Measurements from ENCODE around the gene SV2C. TPM values are rescaled to one million over a fixed set of nuclear protein-coding genes. Genes with fewer than 3 reads are reported as not detected.
"Not testable (repeated sequence)": the region's sequence is repeated elsewhere in the genome, so short reads cannot be mapped to it uniquely, and the experiment has no call there.

Gene SV2C
- total RNA-seq, 2 experiments from 2014 or later: 0.20 to 0.26 TPM

DNA sequence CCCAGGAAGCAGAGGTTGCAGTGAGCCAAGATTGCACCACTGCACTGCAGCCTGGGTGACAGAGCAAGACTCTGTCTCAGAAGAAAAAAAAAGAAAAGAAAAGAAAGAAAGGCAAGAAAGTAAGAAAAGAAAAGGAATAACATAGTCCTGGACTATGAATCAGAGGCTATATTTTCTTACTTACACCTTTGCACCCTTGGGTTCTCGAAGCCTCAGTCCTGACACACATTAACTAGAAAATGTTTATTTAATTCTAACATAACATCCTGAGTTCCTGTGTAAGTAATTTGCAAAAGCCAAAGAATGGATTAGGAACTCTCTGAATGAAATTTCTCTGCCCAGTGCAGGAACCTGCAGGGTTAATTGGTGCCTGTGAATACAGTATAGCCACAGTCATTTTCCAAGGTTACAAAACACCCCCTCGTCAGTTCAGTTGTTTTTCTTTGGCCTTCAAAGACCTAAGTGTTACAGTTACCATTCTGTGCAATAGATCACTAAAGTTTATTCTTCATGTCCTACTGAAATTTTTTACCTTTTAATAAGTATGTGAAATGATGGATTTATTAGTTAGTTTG lies 147.6 kb downstream of the SV2C start:
- no peak overlapping the region for H3K27ac Mint-ChIP-seq
- no peak for DNase-seq
- ATAC-seq: no peak
- no peaks in the 10 kb centered on the region for H3K36me3 Mint-ChIP-seq
- H3K9me3 Mint-ChIP-seq (ENCODE audit: low read depth): no peaks in the 10 kb centered on the region
- no peaks in the 10 kb centered on the region for H3K4me1 Mint-ChIP-seq
- H3K27me3 Mint-ChIP-seq: peaks cover 9% of the 10 kb centered on the region
- CTCF ChIA-PET: no interaction called here
- H3K4me3 Mint-ChIP-seq: no peak overlapping the region

DNA sequence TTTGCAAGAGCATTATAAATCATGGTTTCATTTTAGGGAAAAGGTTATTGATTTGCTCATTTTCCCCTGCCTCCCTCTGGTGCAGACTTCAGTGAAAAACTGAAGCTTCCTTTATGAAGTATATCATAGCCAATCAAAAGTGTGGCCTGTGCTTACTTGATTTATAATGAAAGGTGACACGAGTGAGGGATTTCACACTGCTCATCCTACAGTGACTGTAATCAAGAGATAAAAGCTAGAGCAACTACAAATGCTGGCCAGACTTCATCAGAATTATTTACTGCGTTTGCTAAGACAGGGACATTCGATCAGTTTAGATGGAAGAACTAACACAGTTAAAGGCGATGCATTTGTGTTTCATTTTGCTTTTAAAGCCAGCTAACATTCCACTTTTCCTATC lies 151.5 kb downstream of the SV2C start:
- Mint-ChIP-seq H3K4me1 (no peaks in the 10 kb centered on the region), H3K27ac (no peak overlapping the region), H3K27me3 (peaks cover 5% of the 10 kb centered on the region), H3K9me3 (ENCODE audit: low read depth) (no peaks in the 10 kb centered on the region), H3K4me3 (no peak overlapping the region), H3K36me3 (no peaks in the 10 kb centered on the region)
- DNase-seq (no peak), ATAC-seq (no peak)
- CTCF ChIA-PET: interaction anchor here (0.7 kb wide), 1 partner anchor 321 kb away, joined by 4 read pairs; no protein-coding TSS in a partner anchor

DNA sequence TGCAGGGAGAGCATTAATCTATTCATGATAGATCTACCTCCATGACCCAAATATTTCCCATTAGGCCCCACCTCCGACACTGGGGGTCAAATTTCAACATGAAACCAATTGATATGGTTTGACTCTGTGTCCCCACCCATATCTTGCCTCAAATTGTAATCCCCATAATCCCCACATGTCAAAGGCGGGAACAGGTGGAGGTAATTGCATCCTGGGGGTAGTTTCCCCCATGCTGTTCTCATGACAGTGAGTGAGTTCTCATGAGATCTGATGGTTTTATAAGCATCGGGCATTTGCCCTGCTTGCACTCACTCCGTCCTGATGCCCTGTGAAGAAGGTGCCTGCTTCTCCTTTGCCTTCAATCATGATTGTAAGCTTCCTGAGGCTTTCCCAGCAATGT lies 153.5 kb downstream of the SV2C start:
- no peak for DNase-seq
- H3K27me3 Mint-ChIP-seq: peaks cover 5% of the 10 kb centered on the region
- ATAC-seq: no peak
- H3K9me3 Mint-ChIP-seq (ENCODE audit: low read depth): no peaks in the 10 kb centered on the region
- H3K4me1 Mint-ChIP-seq: no peaks in the 10 kb centered on the region
- CTCF ChIA-PET: no interaction called here
- no peak overlapping the region for H3K27ac Mint-ChIP-seq
- no peaks in the 10 kb centered on the region for H3K36me3 Mint-ChIP-seq
- no peak overlapping the region for H3K4me3 Mint-ChIP-seq

DNA sequence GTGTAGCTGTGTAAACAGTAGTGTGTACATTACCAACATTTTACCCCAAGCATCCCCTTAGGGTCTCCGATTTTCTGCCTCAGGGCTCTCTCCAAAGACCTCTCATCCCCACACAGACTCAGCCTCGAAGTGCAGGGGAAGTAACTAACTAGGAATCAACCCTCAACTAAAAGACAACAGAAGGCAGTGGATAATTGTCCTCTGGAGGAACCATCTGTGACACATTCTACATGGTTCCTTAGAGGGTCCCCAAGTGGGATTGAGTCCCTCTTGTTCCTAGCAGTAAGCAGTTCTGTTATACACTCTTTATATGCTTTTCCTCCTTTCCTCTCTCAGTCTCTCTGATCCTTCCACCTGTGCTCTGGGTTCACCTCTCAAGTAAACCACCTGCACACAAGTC lies 157.2 kb downstream of the SV2C start:
- H3K4me1 Mint-ChIP-seq: peaks cover 1% of the 10 kb centered on the region
- no peak overlapping the region for H3K27ac Mint-ChIP-seq
- no peaks in the 10 kb centered on the region for H3K9me3 Mint-ChIP-seq (ENCODE audit: low read depth)
- no peaks in the 10 kb centered on the region for H3K36me3 Mint-ChIP-seq
- DNase-seq: no peak
- CTCF ChIA-PET: no interaction called here
- no peak overlapping the region for H3K4me3 Mint-ChIP-seq
- no peak for ATAC-seq
- H3K27me3 Mint-ChIP-seq: peaks cover 5% of the 10 kb centered on the region

DNA sequence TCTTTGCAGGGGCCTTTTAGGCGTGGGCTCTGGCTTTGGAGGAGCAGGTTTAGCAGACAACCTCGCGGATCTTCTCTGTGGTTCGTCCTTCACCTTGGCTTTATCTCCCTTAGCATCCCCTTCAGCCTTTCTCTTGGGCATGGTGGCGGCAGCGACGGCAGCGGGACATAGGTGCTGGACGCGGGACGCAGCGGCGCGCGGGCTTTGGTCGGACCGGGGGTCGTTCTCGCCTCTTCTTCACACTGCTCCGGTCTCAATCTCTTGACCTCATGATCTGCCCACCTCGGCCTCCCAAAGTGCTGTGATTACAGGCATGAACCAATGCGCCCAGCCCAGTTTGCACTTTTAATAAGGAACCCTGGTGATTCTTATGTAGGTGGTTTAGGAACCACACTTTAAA lies 159.0 kb downstream of the SV2C start:
- H3K27ac Mint-ChIP-seq; ATAC-seq; H3K4me3 Mint-ChIP-seq; H3K36me3 Mint-ChIP-seq; H3K9me3 Mint-ChIP-seq (ENCODE audit: low read depth); DNase-seq; H3K27me3 Mint-ChIP-seq; H3K4me1 Mint-ChIP-seq; CTCF ChIA-PET: not testable (repeated sequence)

DNA sequence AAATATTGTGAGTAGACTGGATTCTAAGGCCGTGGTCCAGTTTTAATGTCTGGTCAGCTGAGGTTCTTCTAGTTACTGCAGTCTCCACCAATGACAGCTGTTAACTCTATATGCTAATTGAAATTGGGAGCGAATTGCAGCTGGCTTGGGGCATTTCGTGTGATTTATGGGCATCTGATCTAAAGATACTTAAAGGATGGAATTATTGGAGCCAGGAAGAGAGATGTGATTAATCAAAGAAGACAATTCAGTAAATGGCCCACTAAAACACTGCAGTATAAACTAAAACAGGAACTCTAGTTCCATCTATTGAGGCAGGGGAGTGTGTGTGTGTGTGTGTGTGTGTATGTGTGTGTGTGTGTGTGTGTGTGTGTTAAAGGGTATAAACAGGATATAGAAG lies 162.4 kb downstream of the SV2C start:
- H3K9me3 Mint-ChIP-seq (ENCODE audit: low read depth): no peaks in the 10 kb centered on the region
- no peak for ATAC-seq
- CTCF ChIA-PET: interaction anchor here (0.9 kb wide), 1 partner anchor 8 kb away, joined by 3 read pairs; no protein-coding TSS in a partner anchor
- H3K27ac Mint-ChIP-seq: peak overlapping the region; percentile 16
- H3K27me3 Mint-ChIP-seq: peaks cover under 1% of the 10 kb centered on the region
- no peaks in the 10 kb centered on the region for H3K36me3 Mint-ChIP-seq
- DNase-seq: no peak
- H3K4me1 Mint-ChIP-seq: peaks cover 1% of the 10 kb centered on the region
- H3K4me3 Mint-ChIP-seq: no peak overlapping the region

DNA sequence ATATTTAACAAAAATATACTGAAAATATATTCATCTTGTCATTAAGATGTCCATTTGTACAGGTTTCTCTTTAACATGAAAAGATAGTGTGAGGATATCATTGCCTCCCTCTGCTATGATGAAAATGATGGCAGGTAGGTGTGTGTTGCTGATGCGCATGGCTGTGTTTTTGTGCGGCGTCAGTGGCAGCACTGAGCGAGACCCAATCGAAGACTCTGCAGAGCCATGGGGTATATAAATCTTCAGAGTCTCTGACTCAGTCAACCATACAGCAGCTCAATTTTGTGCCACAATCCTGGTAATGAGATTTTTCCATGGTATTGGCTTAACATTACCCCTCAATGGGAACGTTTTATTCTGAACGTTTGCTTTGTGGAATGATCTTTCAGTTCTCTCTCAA lies 166.4 kb downstream of the SV2C start:
- no peak for ATAC-seq
- no peak overlapping the region for H3K4me3 Mint-ChIP-seq
- H3K27me3 Mint-ChIP-seq: peaks cover 16% of the 10 kb centered on the region
- H3K9me3 Mint-ChIP-seq (ENCODE audit: low read depth): no peaks in the 10 kb centered on the region
- CTCF ChIA-PET: no interaction called here
- H3K27ac Mint-ChIP-seq: no peak overlapping the region
- DNase-seq: no peak
- H3K36me3 Mint-ChIP-seq: no peaks in the 10 kb centered on the region
- no peaks in the 10 kb centered on the region for H3K4me1 Mint-ChIP-seq

DNA sequence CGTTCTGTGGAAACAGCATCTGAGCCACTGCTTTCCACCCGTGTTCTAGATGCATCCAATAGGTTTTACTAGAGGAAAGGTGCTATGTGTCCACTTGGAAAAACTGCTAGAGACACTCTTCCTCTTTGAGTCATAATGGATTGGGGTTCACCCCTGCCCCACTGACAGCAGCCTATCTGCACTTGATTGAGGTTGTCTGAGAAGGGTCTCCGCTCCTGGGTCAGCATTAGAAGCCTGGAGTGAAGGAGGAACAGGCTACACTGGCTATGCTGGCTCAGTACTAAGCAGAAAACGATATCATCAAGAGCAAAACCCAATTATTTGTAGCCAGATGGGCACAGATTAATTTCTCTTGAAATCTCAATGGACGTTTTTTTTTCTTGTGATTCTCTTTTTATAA lies 167.3 kb downstream of the SV2C start:
- no peaks in the 10 kb centered on the region for H3K36me3 Mint-ChIP-seq
- no peak overlapping the region for H3K27ac Mint-ChIP-seq
- H3K4me1 Mint-ChIP-seq: no peaks in the 10 kb centered on the region
- peaks cover 18% of the 10 kb centered on the region for H3K27me3 Mint-ChIP-seq
- CTCF ChIA-PET: interaction anchor here (1.9 kb wide), 1 partner anchor 75 kb away, joined by 4 read pairs; no protein-coding TSS in a partner anchor
- H3K4me3 Mint-ChIP-seq: no peak overlapping the region
- H3K9me3 Mint-ChIP-seq (ENCODE audit: low read depth): no peaks in the 10 kb centered on the region
- no peak for ATAC-seq
- DNase-seq: no peak

DNA sequence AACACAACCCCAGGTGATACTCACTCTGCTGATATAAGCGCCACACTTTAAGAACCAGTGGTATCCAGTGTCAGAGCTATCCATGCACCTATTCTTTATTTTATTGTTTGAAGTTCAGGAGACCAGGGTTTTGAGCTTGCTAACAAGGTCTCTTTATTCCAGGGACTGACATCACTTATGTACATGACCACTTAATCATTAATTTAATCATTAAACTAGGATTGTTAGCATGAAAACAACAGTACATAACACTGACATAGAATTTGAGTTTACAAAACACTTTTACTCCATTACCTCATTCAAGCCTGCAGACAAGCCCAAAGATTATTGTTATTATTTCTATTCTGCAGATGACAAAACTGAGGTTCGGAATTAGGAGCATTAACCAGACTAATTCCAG lies 168.5 kb downstream of the SV2C start:
- ATAC-seq (no peak), DNase-seq (no peak)
- Mint-ChIP-seq H3K9me3 (ENCODE audit: low read depth) (no peaks in the 10 kb centered on the region), H3K27ac (no peak overlapping the region), H3K36me3 (no peaks in the 10 kb centered on the region), H3K27me3 (peaks cover 22% of the 10 kb centered on the region), H3K4me1 (peaks cover 7% of the 10 kb centered on the region), H3K4me3 (no peak overlapping the region)
- CTCF ChIA-PET: interaction anchor here (1.9 kb wide), 1 partner anchor 76 kb away, joined by 4 read pairs; no protein-coding TSS in a partner anchor

DNA sequence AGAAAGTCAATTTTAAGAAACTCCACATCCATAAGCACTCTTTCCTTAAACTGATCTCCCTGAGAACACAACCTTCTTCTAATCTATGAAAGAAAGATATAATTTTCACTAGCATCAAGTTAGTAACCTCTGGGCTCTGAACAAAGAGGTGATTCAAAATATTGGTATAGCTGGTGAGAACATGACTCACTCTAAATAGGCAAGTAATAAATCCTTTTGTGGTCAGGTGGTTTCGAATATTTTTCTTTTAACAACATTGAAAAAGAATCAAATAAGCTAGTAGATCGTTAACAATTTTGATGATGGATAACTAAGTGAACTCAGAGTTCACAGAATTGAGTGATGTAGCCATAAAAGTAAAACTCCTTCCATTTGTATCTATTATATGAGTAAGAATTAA lies 169.3 kb downstream of the SV2C start:
- Mint-ChIP-seq H3K4me1 (peaks cover 10% of the 10 kb centered on the region), H3K9me3 (ENCODE audit: low read depth) (no peaks in the 10 kb centered on the region), H3K27ac (no peak overlapping the region), H3K4me3 (no peak overlapping the region), H3K27me3 (peaks cover 22% of the 10 kb centered on the region), H3K36me3 (no peaks in the 10 kb centered on the region)
- CTCF ChIA-PET: no interaction called here
- DNase-seq (no peak), ATAC-seq (no peak)

DNA sequence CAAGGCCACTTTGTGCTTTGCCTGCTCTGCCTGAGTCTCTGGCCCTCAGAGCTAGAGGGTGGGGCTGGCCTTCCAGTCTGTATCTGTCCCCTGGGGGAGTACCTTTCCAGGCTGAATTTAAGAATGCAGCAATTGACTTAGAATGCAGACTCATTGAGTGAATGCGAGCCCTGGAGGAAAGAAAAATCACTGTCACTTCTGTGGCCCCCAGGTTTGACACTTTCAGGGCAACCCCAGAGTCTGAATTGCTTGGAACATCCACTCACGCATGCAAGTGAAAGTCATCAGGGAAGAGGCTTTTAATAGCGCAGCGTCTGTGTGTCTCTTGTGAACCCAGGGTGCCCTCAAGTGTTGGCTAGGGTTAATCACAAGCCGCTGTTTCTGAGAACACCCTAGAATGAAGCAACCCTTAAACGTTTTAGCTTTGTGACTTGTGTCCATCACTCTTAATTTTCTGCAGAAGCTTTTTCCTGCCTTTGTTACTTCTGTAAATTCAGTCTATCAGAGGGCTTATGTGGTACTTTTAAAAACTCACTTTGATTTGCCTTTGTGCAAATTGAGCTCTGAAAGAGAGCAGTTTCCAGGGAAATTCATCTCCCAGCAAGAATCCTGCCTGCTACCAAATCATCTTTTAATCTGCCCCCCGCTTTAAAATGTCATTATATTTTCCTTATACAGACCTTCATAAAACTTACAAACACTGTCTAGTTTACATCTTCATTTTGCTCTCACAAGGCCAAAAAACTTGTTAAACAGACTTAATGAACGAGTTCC lies 173.1 kb downstream of the SV2C start:
- Mint-ChIP-seq H3K4me1 (peaks cover 13% of the 10 kb centered on the region), H3K27ac (peak overlapping the region; percentile 26), H3K9me3 (ENCODE audit: low read depth) (no peaks in the 10 kb centered on the region), H3K4me3 (no peak overlapping the region), H3K36me3 (peaks cover 4% of the 10 kb centered on the region), H3K27me3 (peaks cover 22% of the 10 kb centered on the region)
- DNase-seq (peak; percentile 81), ATAC-seq (peak; percentile 95)
- CTCF ChIA-PET: interaction anchor here (0.6 to 3.1 kb wide), 34 partner anchors 9 to 1498 kb away, joined by 3 to 17 read pairs (median 4); partner anchors contain the start of genes ANKRD31, CERT1, IQGAP2 and POC5

DNA sequence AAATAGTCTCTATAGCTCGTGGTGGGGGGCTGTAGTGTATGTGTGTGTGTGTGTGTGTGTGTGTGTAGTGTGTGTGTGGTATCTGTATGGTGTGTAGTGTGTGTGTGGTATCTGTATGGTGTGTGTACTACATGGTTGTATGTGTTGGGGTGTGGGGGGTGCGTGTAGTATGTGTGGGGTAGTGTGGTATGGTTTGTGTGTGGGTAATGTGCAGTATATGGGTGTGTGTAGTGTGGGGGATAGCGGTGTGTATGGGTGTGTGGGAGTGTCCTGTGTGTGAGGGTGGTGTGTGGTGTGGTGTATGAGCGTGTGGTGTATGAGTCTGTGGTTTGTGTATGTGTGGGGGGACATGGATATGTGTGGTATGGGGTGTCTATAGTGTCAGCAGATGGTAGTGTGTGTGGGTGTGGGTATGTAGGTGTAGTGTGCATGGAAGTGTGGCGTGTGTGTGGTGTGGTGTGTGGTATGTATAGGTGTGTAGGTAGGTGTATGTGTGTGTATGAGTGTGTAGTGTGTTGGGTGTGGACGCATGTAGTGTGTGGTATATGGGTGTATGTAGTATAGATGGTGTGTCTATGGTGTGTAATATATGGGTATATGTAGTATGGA lies 174.1 kb downstream of the SV2C start:
- ATAC-seq (peak; percentile 10), DNase-seq (no peak)
- Mint-ChIP-seq H3K4me1 (peaks cover 13% of the 10 kb centered on the region), H3K27ac (no peak overlapping the region), H3K4me3 (no peak overlapping the region), H3K36me3 (peaks cover 5% of the 10 kb centered on the region), H3K9me3 (ENCODE audit: low read depth) (peaks cover under 1% of the 10 kb centered on the region), H3K27me3 (peaks cover 18% of the 10 kb centered on the region)
- CTCF ChIA-PET: interaction anchor here (0.8 to 3.1 kb wide), 19 partner anchors 9 to 1333 kb away, joined by 3 to 17 read pairs (median 6); partner anchors contain the start of genes ANKRD31, IQGAP2 and POC5

DNA sequence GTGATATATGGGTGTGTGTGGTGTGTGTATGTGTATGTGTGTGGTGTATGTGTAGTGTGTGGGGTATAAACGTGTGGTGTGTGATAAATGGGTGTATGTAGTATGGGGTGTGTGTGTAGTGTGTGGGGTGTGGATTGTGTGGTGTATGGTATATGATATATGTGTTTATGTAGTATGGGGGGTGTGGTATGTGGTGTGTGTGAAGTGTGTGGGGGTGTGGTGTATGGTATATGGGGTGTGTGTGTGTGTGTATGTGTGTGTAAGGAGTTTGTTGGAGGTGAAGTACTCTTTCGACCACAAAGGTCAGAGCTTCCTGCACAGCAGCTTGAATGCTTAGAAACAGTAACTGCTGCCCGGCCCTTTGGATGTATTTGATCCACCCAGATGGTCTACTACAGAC lies 174.7 kb downstream of the SV2C start:
- peaks cover 13% of the 10 kb centered on the region for H3K4me1 Mint-ChIP-seq
- peak; percentile 51 for DNase-seq
- H3K27me3 Mint-ChIP-seq: peaks cover 15% of the 10 kb centered on the region
- CTCF ChIA-PET: interaction anchor here (0.8 to 2.6 kb wide), 8 partner anchors 10 to 517 kb away, joined by 3 to 17 read pairs (median 6); no protein-coding TSS in a partner anchor
- peaks cover 6% of the 10 kb centered on the region for H3K9me3 Mint-ChIP-seq (ENCODE audit: low read depth)
- peak; percentile 57 for ATAC-seq
- peaks cover 11% of the 10 kb centered on the region for H3K36me3 Mint-ChIP-seq
- no peak overlapping the region for H3K27ac Mint-ChIP-seq
- H3K4me3 Mint-ChIP-seq: no peak overlapping the region
